Measurements from ENCODE around the gene CBFA2T3.

GRCh38 chr16:88982286-88983084 is 5.5 kb upstream of the CBFA2T3 start:
- TF ChIP-seq POLR2A (IDR thresholded peaks at IDR 0.05) = no peak
- TF ChIP-seq CTCF (IDR thresholded peaks at IDR 0.05) = no peak
